KMS-11 (cell line): Measurements from ENCODE around the gene SPOPL.
A peak's percentile ranks its signal among the peaks of the same experiment; 100 is the strongest.

Experiments
- H2AFZ ChIP-seq: fragments of 200-600 bp; sonication (generic); 2 replicates; pipeline ENCODE4 v1.6.1; 2016; ENCODE audit warnings: antibody characterized with exemption, mixed run types, low read depth
- H3K27ac ChIP-seq: fragments of 200-600 bp; sonication (generic); 2 replicates; pipeline ENCODE4 v1.6.1; 2016; ENCODE audit warnings: mild to moderate bottlenecking, mixed run types
- H3K27me3 ChIP-seq: fragments of 200-600 bp; sonication (generic); 2 replicates; pipeline ENCODE4 v1.6.1; 2017; ENCODE audit warnings: mild to moderate bottlenecking, low read depth, mixed run types, moderate library complexity; ENCODE audit not compliant: insufficient read depth
- H3K36me3 ChIP-seq: fragments of 200-600 bp; sonication (generic); 2 replicates; pipeline ENCODE4 v1.6.1; 2017; ENCODE audit warnings: mild to moderate bottlenecking, mixed run types; ENCODE audit not compliant: insufficient read depth
- H3K4me1 ChIP-seq: fragments of 200-600 bp; sonication (generic); 2 replicates; pipeline ENCODE4 v1.6.1; 2016; ENCODE audit warnings: mild to moderate bottlenecking, low read depth, mixed run types; ENCODE audit not compliant: poor library complexity, severe bottlenecking
- H3K4me2 ChIP-seq: fragments of 200-600 bp; sonication (generic); 2 replicates; pipeline ENCODE4 v1.7.0; 2016; ENCODE audit warnings: mild to moderate bottlenecking, mixed run types
- H3K4me3 ChIP-seq: fragments of 200-600 bp; sonication (generic); IDR thresholded peaks from 2 replicates; pipeline ENCODE4 v1.6.1; 2017; ENCODE audit warnings: low read depth, low read length, mixed read lengths; ENCODE audit not compliant: insufficient read depth
- H3K79me2 ChIP-seq: fragments of 200-600 bp; sonication (generic); 2 replicates; pipeline ENCODE4 v1.6.1; 2016; ENCODE audit warnings: low read depth, mixed run types; ENCODE audit not compliant: insufficient read depth
- H3K9ac ChIP-seq: fragments of 200-600 bp; sonication (generic); 2 replicates; pipeline ENCODE4 v1.6.1; 2016; ENCODE audit warnings: mild to moderate bottlenecking, mixed run types
- H4K20me1 ChIP-seq: fragments of 200-600 bp; sonication (generic); 2 replicates; pipeline ENCODE4 v1.6.1; 2016; ENCODE audit warnings: mild to moderate bottlenecking, mixed run types; ENCODE audit not compliant: insufficient read depth
- CTCF ChIP-seq: fragments of 200-600 bp; sonication (generic); conservative IDR thresholded peaks from 2 replicates; pipeline ENCODE4 v1.6.1; 2017; ENCODE audit warnings: low read depth, mild to moderate bottlenecking, antibody characterized with exemption, low read length, moderate library complexity, mixed read lengths

The SPOPL gene

DNA sequence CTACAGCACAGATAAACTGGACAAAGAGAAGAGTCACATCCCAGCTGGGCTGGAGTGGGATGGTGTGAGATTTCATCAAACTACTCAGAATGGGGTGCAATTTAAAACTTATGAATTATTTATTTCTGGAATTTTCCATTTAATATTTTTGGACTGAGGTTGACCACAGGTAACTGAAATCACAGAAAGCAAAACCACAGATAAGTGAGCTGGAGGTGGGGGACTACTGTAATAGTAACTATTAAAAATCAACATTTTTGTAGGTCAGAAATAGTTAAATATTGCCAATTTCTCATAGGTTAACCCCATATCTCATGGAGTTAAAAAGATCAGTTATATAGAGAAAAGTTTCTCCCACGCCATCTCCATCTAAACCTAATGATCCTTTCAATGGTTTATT lies 88.1 kb downstream of the SPOPL start:
- H3K4me2 ChIP-seq: 0 out of 2 replicates have a peak overlapping the region, but pooled peaks have one; percentile 17

DNA sequence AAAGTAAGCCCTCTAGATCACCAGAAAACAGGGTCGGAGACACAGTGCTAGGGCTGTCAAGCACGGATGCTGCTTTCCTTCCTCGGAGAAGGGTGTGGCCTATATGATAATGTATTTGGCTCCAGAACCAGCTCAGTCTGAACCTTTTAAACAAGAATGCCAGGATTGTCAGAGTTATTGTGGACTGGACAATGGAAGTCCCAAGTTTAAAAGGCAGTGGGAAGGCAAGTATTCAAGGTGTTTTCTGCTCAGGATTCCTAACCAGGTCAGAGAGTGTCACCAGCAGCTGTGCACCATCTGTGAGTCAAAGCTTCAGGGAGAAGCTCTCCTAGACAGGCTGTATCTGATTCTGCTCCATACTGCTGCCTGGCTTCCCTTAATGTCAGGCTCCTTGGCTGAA lies 94.8 kb downstream of the SPOPL start:
- Histone ChIP-seq H3K9ac (no peak overlapping the region), H3K4me2 (no peak overlapping the region), H3K79me2 (no peaks in the 10 kb centered on the region), H3K36me3 (no peaks in the 10 kb centered on the region), H2AFZ (no peak overlapping the region), H4K20me1 (no peaks in the 10 kb centered on the region), H3K27ac (no peak overlapping the region), H3K4me3 (no peak overlapping the region), H3K27me3 (no peaks in the 10 kb centered on the region), H3K4me1 (no peaks in the 10 kb centered on the region)
- no peak for TF ChIP-seq CTCF

More for the DNA sequence above, 88.1 kb downstream of the SPOPL start:
- TF ChIP-seq CTCF: no peak
- H3K79me2 ChIP-seq: no peaks in the 10 kb centered on the region
- H3K4me1 ChIP-seq: peaks cover 12% of the 10 kb centered on the region
- H3K27me3 ChIP-seq: no peaks in the 10 kb centered on the region
- H3K4me3 ChIP-seq: no peak overlapping the region
- H3K9ac ChIP-seq: no peak overlapping the region
- no peak overlapping the region for H3K27ac ChIP-seq
- H4K20me1 ChIP-seq: no peaks in the 10 kb centered on the region
- H3K36me3 ChIP-seq: no peaks in the 10 kb centered on the region
- H2AFZ ChIP-seq: no peak overlapping the region

GRCh38 chr2:138600732-138601457 lies 99.3 kb downstream of the SPOPL start:
- Histone ChIP-seq H3K4me3 (no peak overlapping the region), H3K9ac (no peak overlapping the region), H4K20me1 (no peaks in the 10 kb centered on the region), H3K4me2 (no peak overlapping the region), H3K27me3 (no peaks in the 10 kb centered on the region), H3K4me1 (no peaks in the 10 kb centered on the region), H3K27ac (no peak overlapping the region), H3K36me3 (no peaks in the 10 kb centered on the region), H2AFZ (no peak overlapping the region), H3K79me2 (no peaks in the 10 kb centered on the region)
- TF ChIP-seq CTCF: no peak

- no peak overlapping the region for H3K27ac ChIP-seq
- H3K36me3 ChIP-seq: no peaks in the 10 kb centered on the region
- no peak overlapping the region for H3K4me3 ChIP-seq
Observed at GRCh38 chr2:138601458-138602165, 100.0 kb downstream of the SPOPL start.

More at GRCh38 chr2:138601458-138602165, 100.0 kb downstream of the SPOPL start:
- TF ChIP-seq CTCF: no peak
- no peaks in the 10 kb centered on the region for H3K79me2 ChIP-seq
- no peak overlapping the region for H3K9ac ChIP-seq
- no peaks in the 10 kb centered on the region for H4K20me1 ChIP-seq
- H2AFZ ChIP-seq: no peak overlapping the region
- H3K27me3 ChIP-seq: no peaks in the 10 kb centered on the region
- H3K4me1 ChIP-seq: no peaks in the 10 kb centered on the region
- H3K4me2 ChIP-seq: no peak overlapping the region
